Measurements from ENCODE around the gene ITM2B. TPM values are rescaled to one million over a fixed set of nuclear protein-coding genes. Genes with fewer than 3 reads are reported as not detected.
"Not testable (repeated sequence)": the region's sequence is repeated elsewhere in the genome, so short reads cannot be mapped to it uniquely, and the experiment has no call there.

Gene ITM2B
- total RNA-seq, 1 donor from 2014 or later: 339 TPM

DNA sequence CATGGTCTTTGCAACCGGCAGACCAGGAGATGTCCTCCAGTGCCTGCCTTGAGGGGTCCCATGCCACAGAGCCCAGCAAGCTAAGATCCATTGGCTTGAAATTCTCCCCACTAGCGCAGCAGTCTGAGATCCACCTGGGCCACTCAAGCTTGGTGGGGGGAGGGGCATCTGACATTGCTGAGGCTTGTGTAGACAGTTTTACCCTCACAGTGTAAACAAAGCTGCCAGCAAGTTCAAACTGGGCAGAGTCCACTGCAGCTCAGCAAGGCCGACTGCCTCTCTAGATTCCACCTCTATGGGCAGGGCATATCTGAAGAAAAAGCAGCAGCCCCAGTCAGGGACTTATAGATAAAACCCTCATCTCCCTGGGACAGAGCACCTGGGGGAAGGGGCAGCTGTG lies 32.0 kb upstream of the ITM2B start:
- Mint-ChIP-seq H3K27ac (ENCODE audit: unreplicated experiment) (no peak overlapping the region), H3K9me3 (ENCODE audit: low read depth) (peaks cover 11% of the 10 kb centered on the region), H3K27me3 (ENCODE audit: low read depth) (peaks cover 14% of the 10 kb centered on the region), H3K4me1 (ENCODE audit: low read depth) (no peaks in the 10 kb centered on the region), H3K36me3 (ENCODE audit: low read depth) (peaks cover 5% of the 10 kb centered on the region), H3K4me3 (ENCODE audit: unreplicated experiment) (no peak overlapping the region)
- no peak for DNase-seq (ENCODE audit: low spot score)
- TF ChIP-seq CTCF (IDR thresholded peaks at IDR 0.05): no peak

DNA sequence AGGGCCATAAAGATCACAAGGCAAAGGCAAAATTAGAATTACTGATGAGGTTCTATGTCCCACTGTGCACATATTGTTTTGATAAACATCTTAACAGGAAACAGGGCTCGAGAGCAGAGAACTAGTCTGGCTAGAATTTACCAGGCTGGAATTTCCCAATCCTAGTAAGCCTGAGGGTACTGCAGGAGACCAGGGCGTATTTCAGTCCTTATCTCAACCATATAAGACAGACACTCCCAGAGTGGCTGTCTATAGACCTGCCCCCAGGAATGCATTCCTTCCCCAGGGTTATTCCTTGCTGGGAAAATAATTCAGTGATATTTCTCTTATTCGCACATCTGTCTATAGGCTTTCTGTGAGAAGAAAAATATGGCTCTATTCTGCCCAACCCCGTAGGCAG lies 25.8 kb upstream of the ITM2B start:
- H3K36me3 Mint-ChIP-seq (ENCODE audit: low read depth); H3K4me1 Mint-ChIP-seq (ENCODE audit: low read depth); DNase-seq (ENCODE audit: low spot score); H3K27ac Mint-ChIP-seq (ENCODE audit: unreplicated experiment); H3K4me3 Mint-ChIP-seq (ENCODE audit: unreplicated experiment): not testable (repeated sequence)
- peaks cover 14% of the 10 kb centered on the region for H3K9me3 Mint-ChIP-seq (ENCODE audit: low read depth)
- H3K27me3 Mint-ChIP-seq (ENCODE audit: low read depth): peaks cover 14% of the 10 kb centered on the region

DNA sequence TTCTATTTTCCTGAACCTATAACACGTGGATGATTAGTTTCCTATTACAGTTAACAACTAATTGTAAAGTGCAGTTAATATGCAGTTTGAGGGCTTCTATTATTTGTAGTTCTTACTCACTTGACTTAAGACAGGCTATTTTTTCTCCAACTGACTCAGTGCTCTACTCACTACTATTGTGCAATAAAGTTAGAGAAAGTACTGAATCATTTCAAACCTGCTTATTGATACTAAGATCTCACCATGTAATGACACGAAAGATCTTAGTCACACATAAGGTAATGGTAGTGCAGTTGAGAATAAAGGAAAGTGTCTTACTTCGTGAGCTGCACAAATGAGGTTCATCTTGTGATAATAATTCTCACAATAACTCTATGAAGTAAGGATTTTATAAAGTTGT lies 22.8 kb upstream of the ITM2B start:
- Mint-ChIP-seq H3K27me3 (ENCODE audit: low read depth) (peaks cover 4% of the 10 kb centered on the region), H3K36me3 (ENCODE audit: low read depth) (no peaks in the 10 kb centered on the region), H3K9me3 (ENCODE audit: low read depth) (peaks cover 6% of the 10 kb centered on the region), H3K27ac (ENCODE audit: unreplicated experiment) (no peak overlapping the region), H3K4me1 (ENCODE audit: low read depth) (no peaks in the 10 kb centered on the region), H3K4me3 (ENCODE audit: unreplicated experiment) (no peak overlapping the region)
- no peak for TF ChIP-seq CTCF (IDR thresholded peaks at IDR 0.05)
- no peak for DNase-seq (ENCODE audit: low spot score)

- Mint-ChIP-seq H3K27ac (ENCODE audit: unreplicated experiment) (no peak overlapping the region), H3K4me3 (ENCODE audit: unreplicated experiment) (no peak overlapping the region), H3K27me3 (ENCODE audit: low read depth) (peaks cover 4% of the 10 kb centered on the region), H3K36me3 (ENCODE audit: low read depth) (no peaks in the 10 kb centered on the region), H3K9me3 (ENCODE audit: low read depth) (no peaks in the 10 kb centered on the region), H3K4me1 (ENCODE audit: low read depth) (no peaks in the 10 kb centered on the region)
- DNase-seq (ENCODE audit: low spot score): no peak
- TF ChIP-seq CTCF (IDR thresholded peaks at IDR 0.05): no peak
Measured at GRCh38 chr13:48214519-48215121, 18.4 kb upstream of the ITM2B start.

- not testable (repeated sequence) for H3K4me1 Mint-ChIP-seq (ENCODE audit: low read depth); DNase-seq (ENCODE audit: low spot score); H3K9me3 Mint-ChIP-seq (ENCODE audit: low read depth); H3K4me3 Mint-ChIP-seq (ENCODE audit: unreplicated experiment); H3K27ac Mint-ChIP-seq (ENCODE audit: unreplicated experiment); H3K27me3 Mint-ChIP-seq (ENCODE audit: low read depth); H3K36me3 Mint-ChIP-seq (ENCODE audit: low read depth)
Measured at GRCh38 chr13:48215511-48216203, 17.3 kb upstream of the ITM2B start.

DNA sequence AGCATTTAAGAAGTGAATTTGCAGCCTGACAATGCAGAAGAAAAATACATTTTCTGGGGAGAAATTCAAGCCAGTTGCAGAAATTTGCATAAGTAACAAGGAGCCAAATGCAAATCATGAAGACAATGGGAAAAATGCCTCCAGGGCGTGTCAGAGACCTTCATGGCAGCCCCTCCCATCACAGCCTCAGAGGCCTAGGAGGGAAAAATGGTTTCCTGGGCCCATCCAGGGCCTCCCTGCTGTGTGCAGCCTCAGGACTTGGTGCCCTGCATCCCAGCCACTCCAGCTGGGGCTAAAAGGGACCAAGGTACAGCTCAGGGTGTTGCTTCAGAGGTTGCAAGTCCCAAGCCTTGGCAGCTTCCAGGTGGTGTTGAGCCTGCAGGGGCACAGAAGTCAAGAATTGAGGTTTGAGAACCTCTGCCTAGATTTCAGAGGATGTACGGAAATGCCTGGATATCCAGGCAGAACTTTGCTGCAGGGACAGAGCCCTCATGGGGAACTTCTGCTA lies 16.7 kb upstream of the ITM2B start:
- H3K27ac Mint-ChIP-seq (ENCODE audit: unreplicated experiment): no peak overlapping the region
- H3K4me3 Mint-ChIP-seq (ENCODE audit: unreplicated experiment): no peak overlapping the region
- H3K36me3 Mint-ChIP-seq (ENCODE audit: low read depth): no peaks in the 10 kb centered on the region
- DNase-seq (ENCODE audit: low spot score): no peak
- peaks cover 6% of the 10 kb centered on the region for H3K4me1 Mint-ChIP-seq (ENCODE audit: low read depth)
- peaks cover 4% of the 10 kb centered on the region for H3K27me3 Mint-ChIP-seq (ENCODE audit: low read depth)
- H3K9me3 Mint-ChIP-seq (ENCODE audit: low read depth): no peaks in the 10 kb centered on the region
- no peak for TF ChIP-seq CTCF (IDR thresholded peaks at IDR 0.05)

Data from chondrocyte (in vitro differentiated cells).